Esophagus mucosa (tissue), 1 donor: ENCODE data around the gene PRSS21. TPM values are rescaled to one million over a fixed set of nuclear protein-coding genes. Genes with fewer than 3 reads are reported as not detected.
A peak's percentile ranks its signal among the peaks of the same experiment; 100 is the strongest.

Experiments used
- ATAC-seq: fragments of 200-7000 bp; cut with Tn5 transposase; one replicate; pipeline ENCODE4 v1.9.1; 2020
- total RNA-seq: library from RNA; stranded (reverse); gene quantifications from one replicate; pipeline ENCODE4 v1.2.4, GENCODE V29; 2023
- donor health status: DM: yes; HTN: yes; CAD: no.

PRSS21 gene
- total RNA-seq, 1 donor from 2014 or later = 6.9 TPM

DNA sequence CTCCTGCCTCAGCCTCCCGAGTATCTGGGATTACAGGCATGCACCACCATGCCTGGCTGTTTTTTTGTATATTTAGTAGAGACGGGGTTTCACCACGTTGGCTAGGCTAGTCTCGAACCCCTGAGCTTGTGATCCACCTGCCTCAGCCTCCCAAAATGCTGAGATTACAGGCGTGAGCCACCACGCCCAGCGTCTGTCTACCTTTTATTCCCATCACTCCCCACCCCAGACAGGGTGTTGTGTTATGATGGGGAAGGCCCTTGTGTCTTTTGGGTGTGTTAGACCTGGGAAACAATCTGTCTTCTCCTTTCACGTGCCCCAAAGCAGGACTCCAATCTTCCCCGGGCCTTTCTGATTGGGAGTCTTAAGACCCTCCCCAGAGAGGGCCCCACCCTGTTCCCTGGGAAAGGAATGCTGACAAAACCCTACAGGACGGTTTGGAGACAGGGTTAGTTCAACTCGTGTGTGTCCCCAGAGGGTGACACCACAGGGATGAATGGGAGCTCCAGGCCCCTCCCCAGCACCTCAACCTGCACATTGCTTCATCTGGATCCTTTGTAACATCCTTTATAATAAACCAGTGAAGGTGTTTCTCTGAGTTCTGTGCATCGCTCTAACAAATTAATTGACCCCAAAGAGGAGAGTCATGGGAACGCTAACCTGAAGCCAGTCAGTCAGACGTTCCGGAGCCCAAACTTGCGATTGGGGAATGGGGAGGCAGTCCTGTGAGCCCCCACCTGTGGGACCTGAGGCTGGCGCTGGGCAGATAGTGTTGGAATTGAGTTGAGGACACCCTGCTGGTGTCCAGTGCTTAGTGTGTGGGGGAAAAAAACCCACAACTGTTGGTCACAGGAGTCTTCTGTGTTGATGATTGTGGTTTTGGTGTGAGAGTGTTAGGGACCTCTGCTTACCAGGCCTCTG is 36.8 kb upstream of the PRSS21 start:
- no peak for ATAC-seq

DNA sequence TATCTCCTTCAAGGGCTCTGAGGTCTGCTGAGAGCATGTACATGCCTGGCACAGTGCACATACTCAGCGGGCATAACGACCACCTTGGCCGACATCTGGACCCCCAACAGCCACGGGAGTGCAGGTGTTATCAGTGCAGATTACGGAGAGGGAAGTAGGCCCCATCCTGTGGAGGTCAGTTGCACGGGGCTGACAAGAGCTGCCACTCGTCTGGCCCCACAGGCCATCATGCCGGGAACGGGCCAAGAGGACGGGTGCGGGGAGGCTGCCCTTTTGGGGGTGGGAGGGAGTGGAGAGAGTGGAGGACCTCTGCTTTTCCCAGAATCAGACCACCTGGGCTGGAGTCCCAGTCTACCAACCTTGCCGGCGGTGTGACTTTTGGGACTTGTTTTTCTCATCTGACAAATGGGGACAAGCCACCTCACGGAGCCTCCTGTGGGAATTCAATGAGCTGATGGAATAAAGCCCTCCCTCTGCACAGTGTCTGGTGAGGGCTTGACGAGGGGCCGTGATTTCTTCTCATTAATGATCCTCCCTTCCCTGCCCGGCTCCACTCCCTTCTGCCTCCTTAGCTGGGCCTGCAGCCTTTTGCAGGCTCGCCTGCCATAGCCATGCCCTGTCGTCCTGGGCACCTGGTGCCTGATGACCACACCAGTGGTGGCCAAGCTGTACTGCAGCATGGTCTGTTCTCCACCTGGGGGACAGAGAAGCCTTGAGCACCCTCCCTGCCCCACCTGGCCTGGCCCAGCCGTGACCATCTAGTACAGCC is 34.3 kb upstream of the PRSS21 start:
- no peak for ATAC-seq

DNA sequence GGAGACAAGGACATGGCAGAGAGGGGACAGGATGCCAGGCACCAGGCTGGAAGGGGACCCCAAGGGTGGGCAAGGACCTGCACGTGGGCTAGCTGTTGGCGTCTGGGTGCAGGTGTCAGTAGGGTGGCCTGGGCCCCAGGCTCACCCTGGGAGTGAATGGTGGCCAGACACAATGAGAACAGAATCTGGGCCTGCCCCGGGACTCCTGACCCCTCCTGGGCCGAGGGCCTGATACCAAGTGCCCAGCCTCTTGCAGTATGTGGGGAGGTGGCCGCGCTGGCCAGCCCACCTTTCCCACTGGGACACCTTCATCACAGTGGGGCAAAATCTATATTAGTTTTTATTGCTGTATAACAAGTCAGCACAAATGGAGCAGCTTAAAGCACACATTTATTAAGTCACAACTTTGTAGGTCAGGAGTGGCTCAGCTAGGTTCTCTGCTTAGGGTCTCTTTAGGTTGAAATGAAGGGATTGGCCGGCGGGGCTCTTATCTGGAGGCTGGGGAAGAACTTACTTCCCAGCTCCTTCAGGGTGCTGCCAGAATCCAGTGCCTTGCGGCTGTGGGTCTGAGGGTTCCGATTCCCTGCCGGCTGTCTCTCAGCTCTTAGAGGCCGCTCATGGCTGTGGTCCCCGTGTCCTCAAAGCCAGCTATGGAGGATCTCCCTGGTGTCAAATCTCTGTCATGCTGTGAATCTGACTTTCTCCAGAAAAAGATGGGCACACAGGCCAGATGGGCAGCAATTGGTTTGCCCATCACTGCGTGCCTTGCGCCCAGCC is 33.3 kb upstream of the PRSS21 start:
- ATAC-seq = no peak

GRCh38 chr16:2784358-2785100 is 32.5 kb upstream of the PRSS21 start:
- peak; percentile 12 for ATAC-seq

GRCh38 chr16:2785101-2785991 is 31.7 kb upstream of the PRSS21 start:
- ATAC-seq = peak; percentile 17

DNA sequence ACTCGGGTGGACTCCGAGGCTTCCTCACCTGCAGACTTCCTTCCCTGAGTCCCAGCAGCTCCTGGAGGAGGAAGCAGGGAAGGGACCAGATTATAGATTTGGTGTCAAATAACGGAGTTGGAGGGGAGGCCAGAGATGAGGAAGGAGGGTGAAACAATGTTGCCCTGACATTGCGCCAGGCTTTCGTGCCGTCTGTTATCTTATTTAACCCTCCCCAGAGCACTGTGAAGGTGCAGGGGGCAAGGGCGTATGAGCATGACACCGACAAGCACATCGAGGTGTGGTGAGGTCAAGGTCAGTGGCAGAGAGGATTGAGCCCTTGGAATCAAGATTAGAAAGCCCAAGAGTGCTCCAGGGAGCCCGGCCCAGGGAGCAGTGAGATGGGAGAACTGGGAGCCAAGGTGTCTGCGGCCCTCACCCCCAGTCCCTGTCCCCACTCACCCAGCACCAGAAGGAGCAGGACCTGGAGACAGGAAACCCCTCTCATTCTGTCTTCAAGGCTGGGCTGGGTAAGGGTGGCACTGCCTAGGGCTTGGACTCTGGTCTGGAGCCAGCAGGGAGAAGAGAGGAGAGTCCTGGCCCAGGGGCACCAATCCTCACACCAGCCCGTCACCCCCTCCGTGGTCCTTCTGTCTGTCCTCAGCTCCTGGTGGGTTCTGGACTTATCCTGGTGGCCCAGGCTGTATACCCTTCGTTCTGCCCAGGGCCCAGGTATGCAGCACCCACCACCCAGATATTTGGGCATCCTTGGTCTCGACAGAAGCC is 30.8 kb upstream of the PRSS21 start:
- ATAC-seq = no peak

GRCh38 chr16:2786826-2787151 is 30.2 kb upstream of the PRSS21 start:
- ATAC-seq = no peak

- no peak for ATAC-seq
Measured at GRCh38 chr16:2787406-2787805, 29.6 kb upstream of the PRSS21 start, which contains the start of gene PRSS33. Gene PRSS33, minus strand, starts transcription at chr16:2787560. Its CDS starts 1,013 bp downstream, at chr16:2786547.

GRCh38 chr16:2787961-2788360 is 29.1 kb upstream of the PRSS21 start:
- ATAC-seq = no peak

DNA sequence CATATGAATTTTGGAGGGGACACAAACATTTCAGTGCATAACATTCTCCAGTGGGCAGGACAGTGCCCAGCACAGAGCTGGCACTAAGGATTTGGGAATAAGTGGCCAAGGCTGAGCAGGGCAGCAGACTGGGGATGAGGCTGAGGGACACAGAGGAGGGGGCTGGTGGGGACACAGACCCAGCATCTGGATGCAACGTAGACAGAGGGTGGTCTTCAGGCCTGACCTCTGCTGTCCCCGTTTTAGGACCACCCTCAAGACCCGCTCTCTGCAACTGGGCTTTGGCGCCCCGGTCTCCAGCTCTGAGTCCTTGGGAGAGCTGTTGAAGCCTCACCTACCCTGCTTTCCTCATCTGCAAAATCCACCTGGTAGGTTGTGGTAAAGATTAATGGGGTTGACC is 26.4 kb upstream of the PRSS21 start:
- no peak for ATAC-seq

- no peak for ATAC-seq
Measured at GRCh38 chr16:2791174-2791573, 25.9 kb upstream of the PRSS21 start.

DNA sequence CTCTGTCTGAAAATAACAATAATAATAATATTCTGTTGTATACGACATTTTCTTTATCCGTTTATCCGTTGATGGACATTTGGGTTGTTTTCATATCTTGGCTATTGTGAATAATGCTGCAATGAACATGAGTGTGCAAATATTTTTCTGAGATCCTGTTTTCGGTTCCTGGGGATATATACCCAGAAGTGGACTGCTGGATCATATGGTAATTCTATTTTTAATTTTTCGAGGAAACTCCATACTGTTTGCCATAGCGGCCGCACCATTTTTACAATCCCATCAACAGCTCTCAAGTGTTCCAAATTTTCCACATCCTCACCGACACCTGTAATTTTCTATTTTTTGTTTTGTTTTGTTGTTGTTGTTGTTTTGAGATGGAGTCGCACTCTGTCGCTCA is 24.1 kb upstream of the PRSS21 start:
- ATAC-seq = no peak

GRCh38 chr16:2795395-2796143 is 21.5 kb upstream of the PRSS21 start:
- ATAC-seq = no peak

DNA sequence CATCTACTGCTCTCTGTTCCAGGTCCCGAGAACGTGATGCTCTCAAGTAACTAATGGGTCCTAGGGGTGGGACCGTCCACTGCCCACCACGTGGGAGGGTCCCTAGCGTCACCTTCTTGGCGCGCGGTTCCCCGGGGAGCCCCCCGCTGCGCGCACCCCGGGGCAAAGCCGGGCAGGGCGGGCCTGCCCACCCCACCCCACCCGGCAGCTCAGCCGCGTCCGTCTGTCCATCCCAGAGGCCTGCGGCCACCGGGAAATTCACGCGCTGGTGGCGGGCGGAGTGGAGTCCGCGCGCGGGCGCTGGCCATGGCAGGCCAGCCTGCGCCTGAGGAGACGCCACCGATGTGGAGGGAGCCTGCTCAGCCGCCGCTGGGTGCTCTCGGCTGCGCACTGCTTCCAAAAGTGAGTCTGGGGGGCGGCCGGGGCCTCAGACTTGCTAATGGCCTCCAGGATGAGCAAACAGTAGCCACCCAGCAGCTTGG is 18.3 kb upstream of the PRSS21 start:
- no peak for ATAC-seq

- ATAC-seq = no peak
Measured at GRCh38 chr16:2799205-2799858, 17.7 kb upstream of the PRSS21 start.

- peak; percentile 97 for ATAC-seq
Measured at GRCh38 chr16:2799859-2800226, 17.2 kb upstream of the PRSS21 start.

DNA sequence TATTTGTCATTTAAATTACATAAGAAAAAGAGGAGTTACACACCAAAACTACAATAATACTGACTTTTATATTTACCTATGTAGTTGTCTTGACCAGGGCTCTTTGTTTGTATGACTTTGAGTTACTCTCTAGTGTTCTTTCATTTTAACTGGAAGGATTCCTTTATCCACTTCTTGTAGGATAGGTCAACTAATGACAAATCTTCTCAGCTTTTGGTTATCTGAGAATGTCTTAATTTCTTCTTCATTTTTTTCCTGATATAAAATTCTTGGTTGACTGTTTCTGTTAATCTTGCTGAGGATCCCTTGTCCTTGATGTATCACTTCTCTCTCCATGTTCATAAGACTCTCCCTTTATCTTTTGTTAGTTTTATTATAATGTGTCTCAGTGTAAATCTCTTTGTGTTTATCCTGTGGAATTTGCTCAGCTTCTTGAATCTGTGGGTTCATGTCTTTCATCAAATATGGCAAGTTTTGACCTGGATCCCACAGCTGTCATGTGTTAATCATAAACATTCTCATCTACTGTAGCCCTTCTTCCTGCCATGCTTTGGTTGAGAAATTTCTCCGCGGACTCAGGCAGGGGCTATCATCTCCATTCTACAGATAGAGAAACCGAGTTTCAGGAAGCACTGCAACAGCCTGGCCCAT is 13.4 kb upstream of the PRSS21 start:
- ATAC-seq = no peak

- no peak for ATAC-seq
Measured at GRCh38 chr16:2804728-2805127, 12.3 kb upstream of the PRSS21 start.
